GDM1 (cell line): ENCODE measurements around the gene RD3L.

Source experiments
- DNase-seq: peaks from one replicate; lab custom pipeline; 2025; lab: John Stamatoyannopoulos, UW

Gene RD3L

GRCh38 chr14:103894034-103894722 lies 48.2 kb downstream of the RD3L start:
- no peak for DNase-seq

DNA sequence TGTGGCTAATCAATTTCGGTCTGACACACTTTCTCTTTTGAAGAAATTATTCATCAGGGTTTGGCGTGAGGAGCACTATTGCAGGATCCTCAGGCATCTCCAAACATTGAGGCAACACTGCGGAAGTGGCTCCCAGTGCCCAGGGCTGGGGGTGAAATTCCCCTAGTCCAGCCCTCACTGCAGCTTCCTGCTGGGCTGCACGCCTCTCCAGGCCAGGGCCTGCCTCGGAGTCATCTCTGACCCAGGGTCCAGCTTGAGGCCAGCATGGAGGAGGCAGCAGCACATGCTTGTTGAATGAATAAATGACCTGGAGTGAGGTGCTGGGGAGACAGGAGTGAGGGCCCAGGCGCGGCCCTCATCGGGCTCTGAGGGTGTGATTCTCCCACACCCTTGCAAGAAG lies 50.1 kb downstream of the RD3L start:
- no peak for DNase-seq

- DNase-seq = no peak
These were observed 50.6 kb downstream of the RD3L start for GRCh38 chr14:103891667-103892215.

DNA sequence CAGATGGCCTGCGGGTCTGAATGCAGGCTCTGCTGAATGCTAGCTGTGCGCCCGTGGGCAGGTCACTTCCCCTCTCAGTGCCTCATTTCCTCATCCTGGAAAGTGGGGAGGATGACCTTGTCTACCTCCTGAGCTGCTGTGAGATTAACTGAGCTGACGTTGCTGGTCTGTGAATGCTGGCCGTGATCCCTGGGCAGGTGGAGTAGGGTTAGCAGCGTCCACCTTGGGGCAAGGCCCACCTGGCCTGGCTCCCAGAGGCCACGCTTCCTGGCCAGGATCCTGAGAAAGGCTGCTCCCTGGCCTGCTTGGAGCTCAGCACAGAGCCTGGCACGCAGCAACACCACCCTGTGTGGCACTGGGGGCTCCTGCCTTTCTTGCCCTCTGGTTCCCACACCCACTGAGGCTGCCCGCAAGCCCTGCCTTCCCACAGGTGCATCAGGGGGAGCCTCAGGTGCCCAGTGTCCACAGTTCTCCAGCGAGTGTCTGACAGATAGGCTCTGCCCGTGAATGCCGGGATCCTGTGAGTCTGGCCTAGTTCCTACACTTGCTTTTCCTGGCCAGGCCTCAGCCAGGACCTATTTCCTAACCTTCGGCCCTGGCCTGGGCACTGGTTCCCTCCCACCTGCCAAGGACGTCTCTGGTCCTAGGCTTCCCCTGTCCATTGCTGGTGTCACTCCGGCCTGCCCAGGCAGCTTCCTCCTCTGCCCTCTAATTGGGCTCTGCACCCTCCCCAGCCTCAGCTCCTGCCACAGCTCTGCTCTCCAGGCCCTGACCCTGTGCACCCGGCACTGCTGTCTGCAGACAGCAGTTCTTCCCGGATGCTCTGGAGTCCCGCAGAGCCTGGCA lies 51.3 kb downstream of the RD3L start:
- no peak for DNase-seq
